Activated T-cell treated with anti-CD3 and anti-CD28 coated beads for 24 hours (primary cell): ENCODE measurements around the gene JDP2.
A peak's percentile ranks its signal among the peaks of the same experiment; 100 is the strongest.

Experiments
- DNase-seq: peaks from one replicate; pipeline ENCODE4 v3.0.0-alpha.2; 2020; ENCODE audit warnings: low read depth

JDP2 gene

GRCh38 chr14:75437201-75438143, 9.7 kb downstream of the JDP2 start:
- DNase-seq, result no peak

GRCh38 chr14:75438486-75439080, 10.8 kb downstream of the JDP2 start:
- no peak for DNase-seq

- DNase-seq, result no peak
Observed at GRCh38 chr14:75439989-75440388, 12.2 kb downstream of the JDP2 start.

GRCh38 chr14:75440733-75441477, 13.1 kb downstream of the JDP2 start:
- DNase-seq, result no peak

GRCh38 chr14:75441728-75442127, 13.9 kb downstream of the JDP2 start:
- no peak for DNase-seq

GRCh38 chr14:75442166-75442565, 14.3 kb downstream of the JDP2 start:
- no peak for DNase-seq

- DNase-seq, result no peak
Observed at GRCh38 chr14:75442642-75443041, 14.8 kb downstream of the JDP2 start.

- DNase-seq, result no peak
Observed at GRCh38 chr14:75443203-75443969, 15.6 kb downstream of the JDP2 start.

- no peak for DNase-seq
Observed at GRCh38 chr14:75445236-75445635, 17.4 kb downstream of the JDP2 start.

GRCh38 chr14:75445963-75446362, 18.1 kb downstream of the JDP2 start:
- DNase-seq, result no peak

- no peak for DNase-seq
Observed at GRCh38 chr14:75446447-75446846, 18.6 kb downstream of the JDP2 start.

GRCh38 chr14:75448209-75448608, 20.4 kb downstream of the JDP2 start:
- DNase-seq, result no peak

- no peak for DNase-seq
Observed at GRCh38 chr14:75449036-75449435, 21.2 kb downstream of the JDP2 start.

- DNase-seq, result no peak
Observed at GRCh38 chr14:75449696-75450095, 21.9 kb downstream of the JDP2 start.

GRCh38 chr14:75450381-75451276, 22.8 kb downstream of the JDP2 start:
- DNase-seq, result no peak

GRCh38 chr14:75452324-75452723, 24.5 kb downstream of the JDP2 start:
- DNase-seq, result no peak

- no peak for DNase-seq
Observed at GRCh38 chr14:75452900-75453816, 25.3 kb downstream of the JDP2 start.

- DNase-seq, result peak; percentile 7
Observed at GRCh38 chr14:75453817-75454434, 26.1 kb downstream of the JDP2 start.

- no peak for DNase-seq
Observed at GRCh38 chr14:75454963-75455546, 27.2 kb downstream of the JDP2 start.
